DMS 273 (cell line): ENCODE data around the gene CENPP.

Experiments used
- DNase-seq: peaks from one replicate; lab custom pipeline; 2025; ENCODE audit not compliant: unreplicated experiment; lab: John Stamatoyannopoulos, UW

Gene CENPP

DNA sequence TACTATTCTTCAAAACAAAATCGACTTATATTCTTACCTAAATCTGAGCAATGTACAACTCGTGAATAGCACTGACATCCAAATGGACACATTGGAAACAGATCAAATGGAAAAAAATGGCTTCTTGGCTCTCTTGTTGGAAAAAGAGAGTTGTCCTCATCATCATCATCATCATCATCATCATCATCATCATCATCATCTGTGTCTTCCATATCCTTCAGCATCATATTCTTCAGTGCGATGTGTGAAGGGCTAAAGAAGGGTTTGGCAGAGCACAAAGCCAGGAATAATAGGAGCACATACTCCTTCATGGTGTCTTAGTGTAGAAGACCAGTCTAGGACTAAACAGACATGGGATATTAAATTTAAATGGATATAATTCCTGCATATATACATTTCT, 148.8 kb downstream of the CENPP start:
- DNase-seq: no peak

- DNase-seq: no peak
These were observed 151.2 kb downstream of the CENPP start for GRCh38 chr9:92476962-92477361.

DNA sequence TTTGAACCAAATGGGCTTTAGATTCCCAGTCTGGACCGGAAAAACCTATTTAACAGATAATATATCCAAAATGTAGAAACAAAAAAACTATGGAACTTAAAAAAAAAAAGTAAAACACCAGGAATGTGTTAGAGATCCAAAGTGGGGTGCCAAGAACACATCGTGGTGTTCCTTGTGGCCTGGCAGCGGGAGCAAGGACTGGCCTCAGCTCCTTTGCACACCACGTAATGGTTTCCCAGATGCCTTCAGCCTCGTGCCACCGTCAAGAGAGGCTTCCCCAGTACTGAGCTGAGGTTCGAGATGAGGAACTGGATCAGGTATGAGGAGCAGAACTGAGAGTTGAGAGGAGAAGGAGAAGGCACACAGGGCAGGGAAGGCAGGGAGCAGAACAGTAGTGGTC, 153.0 kb downstream of the CENPP start:
- no peak for DNase-seq

DNA sequence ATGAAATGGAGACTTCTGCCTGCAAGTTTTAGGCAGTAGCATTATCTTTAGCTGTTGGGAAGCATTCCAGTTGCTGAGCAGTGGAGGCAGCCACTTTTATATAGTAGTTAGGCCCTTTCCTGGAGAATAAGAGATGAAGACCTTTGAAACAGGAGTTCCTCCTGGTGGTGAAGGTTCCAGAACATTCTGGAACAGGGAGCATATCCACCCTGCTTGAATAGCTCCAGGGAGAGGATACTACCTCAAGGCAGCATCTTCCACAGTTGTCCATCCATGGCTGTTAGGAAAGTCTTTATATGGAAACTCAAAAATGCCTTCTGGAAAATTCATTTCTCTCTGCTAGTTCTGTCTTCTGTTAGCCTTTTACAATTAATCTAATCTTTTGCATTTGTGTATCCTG, 153.6 kb downstream of the CENPP start:
- no peak for DNase-seq

GRCh38 chr9:92480291-92480771, 154.6 kb downstream of the CENPP start:
- no peak for DNase-seq

DNA sequence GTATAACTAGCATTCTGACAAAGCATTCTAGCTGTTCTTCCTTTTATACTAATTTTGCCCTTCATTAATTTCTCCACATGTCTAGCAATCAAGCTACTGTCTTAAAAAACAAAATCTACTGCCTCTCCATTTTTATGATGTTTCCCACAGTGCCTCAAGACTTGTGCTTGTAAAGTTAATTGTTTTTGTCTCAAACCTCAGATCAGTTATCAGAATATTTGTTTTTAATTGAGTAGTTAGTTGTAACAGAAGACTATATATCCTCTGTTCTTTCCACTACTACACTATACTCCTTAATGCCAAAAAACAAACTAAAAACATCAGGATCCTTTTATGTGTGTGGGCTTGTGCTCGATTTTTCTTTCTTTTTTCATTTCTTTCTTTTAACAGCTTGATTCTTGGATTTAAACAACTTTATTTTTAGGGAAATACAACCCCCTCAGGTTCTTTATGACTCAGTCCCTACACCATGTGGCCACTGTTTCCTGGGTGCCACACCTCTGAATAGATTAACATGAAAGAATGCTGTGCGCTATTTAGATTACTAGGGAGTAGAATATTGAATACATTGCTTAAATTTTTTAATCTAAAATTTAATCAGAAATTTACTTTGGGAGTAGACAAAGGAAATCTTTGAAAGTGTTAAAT, 155.4 kb downstream of the CENPP start:
- peak; percentile 25 for DNase-seq

DNA sequence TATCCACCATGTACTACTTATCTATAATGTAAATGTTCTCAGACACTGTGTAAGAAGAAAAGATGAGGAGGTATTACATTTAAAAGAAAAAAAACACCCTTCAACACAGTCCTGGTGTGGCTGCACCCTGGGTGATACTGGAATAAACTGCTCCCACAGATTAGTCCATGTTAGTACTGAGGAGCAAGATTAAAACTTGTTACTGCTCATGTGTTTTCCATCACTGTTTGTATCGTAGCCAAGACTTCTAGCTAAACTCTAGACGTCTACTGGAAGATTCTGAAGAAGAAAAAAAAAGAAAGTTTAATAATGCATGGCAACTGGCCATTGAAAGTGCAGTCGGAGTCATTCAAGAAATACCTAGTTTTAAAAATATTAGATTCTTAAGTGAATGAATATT, 156.6 kb downstream of the CENPP start, which contains the start of gene ASPN:
Gene ASPN (minus strand): TSS at position 178 of the 400 bp plus-strand sequence.
- DNase-seq: no peak

GRCh38 chr9:92482805-92483204, 157.1 kb downstream of the CENPP start:
- DNase-seq: no peak

- no peak for DNase-seq
These were observed 158.1 kb downstream of the CENPP start for GRCh38 chr9:92483627-92484545.

DNA sequence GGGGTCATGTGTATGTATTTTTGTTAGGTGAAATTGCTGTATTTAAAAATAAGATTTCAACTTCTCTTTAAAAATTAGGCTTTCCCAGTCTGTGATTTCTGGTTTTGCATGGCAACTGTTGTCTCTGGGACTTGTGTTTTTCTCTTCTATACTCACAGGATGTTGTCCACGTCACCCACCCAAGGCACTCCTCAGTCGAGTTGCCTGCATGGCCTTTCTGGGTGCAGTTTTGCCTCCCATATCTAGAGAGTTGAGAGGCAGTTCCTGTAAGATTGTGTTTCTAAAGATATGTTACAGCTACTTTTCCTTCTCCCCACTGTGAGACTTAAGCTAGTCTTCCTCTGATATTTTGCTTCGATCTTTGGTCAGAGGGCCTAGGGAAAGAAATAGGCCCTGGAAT, 158.8 kb downstream of the CENPP start:
- DNase-seq: no peak

DNA sequence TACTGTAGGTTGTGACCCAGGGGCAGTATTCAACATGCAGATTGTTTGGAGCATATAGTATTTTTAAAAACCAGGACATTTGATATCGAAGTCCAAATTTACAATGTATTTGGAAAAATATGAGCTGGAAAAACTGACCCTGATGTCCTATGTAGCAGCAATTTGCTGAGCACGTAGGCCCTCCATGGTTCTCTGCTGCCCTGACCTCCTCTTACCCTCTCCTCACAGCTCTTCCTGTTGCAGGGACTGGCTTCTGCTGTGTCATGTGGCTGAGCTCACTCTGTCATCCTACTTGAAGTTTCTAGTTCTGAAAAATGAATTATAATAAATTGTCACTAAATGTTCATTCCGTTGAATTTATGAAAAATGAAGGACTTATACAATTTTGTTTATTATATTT, 160.6 kb downstream of the CENPP start:
- no peak for DNase-seq

DNA sequence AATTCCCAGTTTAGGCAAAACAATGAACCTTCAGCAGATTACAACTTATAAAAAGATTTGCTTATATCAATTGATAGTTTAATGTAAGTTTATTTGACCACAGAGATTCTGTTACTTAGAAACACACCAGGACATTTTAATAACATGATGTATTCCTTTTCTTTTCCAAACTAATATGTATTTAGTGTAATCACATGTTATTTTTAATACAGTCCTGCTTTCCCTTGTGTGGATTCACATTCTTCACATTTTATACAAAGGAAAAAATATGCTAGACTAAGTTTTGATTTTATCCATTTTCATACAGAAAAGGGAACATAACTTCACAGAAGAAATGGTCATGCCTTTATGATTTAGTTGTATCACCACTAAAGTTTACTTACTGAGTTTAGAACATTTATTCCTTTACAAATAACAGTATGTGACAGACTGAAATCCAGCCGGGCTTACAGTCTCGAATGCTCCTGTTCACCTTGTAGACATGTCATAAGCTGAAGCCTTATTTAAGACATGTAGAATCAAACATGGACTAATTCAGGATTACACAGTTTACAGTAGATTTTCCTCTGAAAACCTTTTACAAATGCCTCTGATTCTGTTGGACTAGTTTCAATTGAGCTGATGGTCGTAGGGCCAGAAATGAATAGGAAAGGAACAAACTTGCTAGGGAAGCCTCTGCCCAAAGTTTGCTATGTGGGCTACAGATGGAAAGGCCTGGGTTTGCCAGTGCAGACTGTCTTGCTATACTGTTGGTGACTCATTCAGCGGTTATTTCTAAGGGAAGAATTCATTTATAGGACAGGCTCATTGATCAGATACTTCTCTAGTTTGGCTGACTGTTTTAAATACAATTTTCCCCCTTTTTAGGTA, 163.2 kb downstream of the CENPP start:
- no peak for DNase-seq

- no peak for DNase-seq
These were observed 167.1 kb downstream of the CENPP start for GRCh38 chr9:92492781-92493401.

DNA sequence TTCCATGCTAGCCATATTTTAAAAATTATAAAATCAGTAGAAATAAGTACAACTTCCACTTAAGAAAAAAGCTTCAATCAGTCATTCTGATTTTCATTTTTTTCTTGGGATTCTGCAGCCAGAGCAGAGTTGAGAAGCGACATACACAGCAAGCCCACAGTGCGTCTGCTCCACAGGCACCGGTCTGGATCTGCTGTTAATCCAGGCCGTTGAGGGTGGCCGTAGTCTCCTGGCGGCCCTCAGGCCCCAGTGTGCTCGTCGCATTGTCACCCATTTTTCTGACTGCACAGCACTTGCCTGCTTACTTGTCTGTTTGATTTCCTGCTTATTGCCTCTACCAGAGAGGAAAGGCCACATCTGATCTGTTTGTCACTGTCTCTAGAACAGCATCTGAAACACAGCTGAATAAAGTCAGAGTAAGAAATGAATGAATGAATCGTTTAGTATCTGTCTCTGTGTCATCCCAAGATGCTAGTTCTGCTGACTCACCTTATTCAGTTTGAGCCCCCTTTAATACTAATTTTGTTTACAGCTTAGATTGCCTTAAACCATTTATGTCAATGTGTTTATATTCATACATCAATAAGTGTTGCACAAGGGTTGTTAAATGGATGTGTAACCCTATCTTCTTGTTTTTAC, 168.1 kb downstream of the CENPP start:
- no peak for DNase-seq

- no peak for DNase-seq
These were observed 169.1 kb downstream of the CENPP start for GRCh38 chr9:92494856-92495255.

DNA sequence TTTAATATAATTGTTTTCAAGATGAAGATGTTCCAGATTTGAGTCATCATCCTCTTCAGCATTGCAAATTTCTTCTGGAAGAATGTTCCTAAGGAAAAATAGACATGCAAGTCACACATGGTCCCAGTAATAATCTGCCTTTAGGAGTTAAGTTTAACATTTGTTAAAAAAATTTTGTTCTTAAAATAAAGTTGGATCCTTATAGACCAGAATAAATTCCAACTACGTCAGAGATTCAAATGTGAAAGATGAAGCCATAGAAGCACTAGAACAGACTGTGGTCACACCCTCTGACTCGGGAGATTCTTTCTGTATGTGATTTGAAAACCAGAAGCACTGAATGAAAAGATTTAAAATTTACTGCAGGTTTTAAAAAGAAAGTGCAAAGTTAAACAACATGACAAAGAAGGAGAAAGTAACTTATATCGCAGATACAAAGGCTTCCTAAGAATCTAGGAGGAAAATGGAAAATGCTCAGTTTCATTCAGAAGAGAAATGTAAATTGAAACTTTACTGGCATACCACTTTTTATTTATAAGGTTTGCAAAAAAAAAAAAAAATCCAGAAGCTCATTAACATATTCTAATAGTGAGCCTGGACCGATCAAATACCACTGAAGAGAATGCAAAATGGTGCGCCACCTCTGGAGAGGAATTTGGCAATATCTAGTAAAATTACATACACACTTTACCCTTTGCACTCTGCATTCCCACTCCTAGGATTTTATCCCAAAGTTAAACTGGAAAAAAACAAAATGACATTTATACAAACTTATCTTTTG, 170.8 kb downstream of the CENPP start:
- DNase-seq: no peak

GRCh38 chr9:92499701-92500100, 173.9 kb downstream of the CENPP start:
- DNase-seq: no peak

GRCh38 chr9:92500725-92501124, 175.0 kb downstream of the CENPP start:
- DNase-seq: no peak

DNA sequence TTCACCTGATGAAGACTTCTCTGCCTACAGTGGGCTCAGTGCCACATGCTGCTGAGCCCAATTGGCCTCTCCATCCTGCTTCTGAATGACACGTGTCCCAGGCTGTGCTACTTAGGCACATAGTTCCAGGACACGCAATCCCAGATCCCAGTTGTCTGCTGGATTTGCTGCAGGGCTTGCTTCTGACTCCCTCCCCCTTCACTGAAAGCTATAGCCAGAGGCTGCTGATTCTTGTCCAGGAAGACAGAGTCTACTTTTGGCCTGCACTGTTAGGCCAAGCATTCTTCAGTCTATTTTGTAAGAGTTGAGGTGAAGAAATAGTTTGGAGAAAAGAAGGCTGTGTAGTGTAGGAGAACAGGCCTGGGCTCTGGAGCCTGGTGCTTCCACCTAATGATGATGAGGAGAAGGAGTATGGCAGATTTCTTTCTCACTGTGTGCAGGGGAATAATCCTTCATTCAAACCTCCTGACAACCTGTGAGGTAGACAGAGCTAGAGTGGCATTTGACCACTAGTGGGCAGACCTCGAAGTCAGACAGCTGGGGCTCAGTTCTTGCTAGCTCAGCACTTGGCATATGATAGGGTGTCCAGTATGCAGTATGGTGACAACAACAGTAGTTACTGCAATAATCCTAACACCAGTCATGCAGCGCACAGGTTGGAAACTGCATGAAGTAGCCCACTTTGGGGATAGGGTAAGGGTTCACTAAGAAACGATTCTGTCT, 176.1 kb downstream of the CENPP start:
- DNase-seq: peak; percentile 46
